Vagina (tissue), 2 donors: ENCODE measurements around the gene TBC1D22A. TPM values are rescaled to one million over a fixed set of nuclear protein-coding genes. Genes with fewer than 3 reads are reported as not detected.

ENCODE experiments used
- DNase-seq, 2 donors: peaks; one replicate each; pipeline ENCODE4 v3.0.0-alpha.2; 2017; ENCODE audit errors: extremely low spot score in 2 of 2
- H3K27ac ChIP-seq: fragments of 200-600 bp; sonication (generic); one replicate; pipeline ENCODE4 v1.5.1; 2019
- H3K27me3 ChIP-seq: fragments of 200-600 bp; sonication (generic); one replicate; pipeline ENCODE4 v1.5.1; 2019
- H3K36me3 ChIP-seq, 2 donors: fragments of 200-600 bp; sonication (generic); one replicate each; pipeline ENCODE4 v1.5.1; 2017 to 2019
- H3K4me1 ChIP-seq: fragments of 200-600 bp; sonication (generic); one replicate; pipeline ENCODE4 v1.5.1; 2019
- H3K4me3 ChIP-seq, 2 donors: fragments of 200-600 bp; sonication (generic); 1 replicate in 1 of 2; 2 replicates in 1 of 2; pipeline ENCODE4 v1.5.1; 2016 to 2019
- H3K9me3 ChIP-seq: fragments of 200-600 bp; sonication (generic); one replicate; pipeline ENCODE4 v1.5.1; 2019
- POLR2A ChIP-seq, 2 donors: fragments of 450-650 bp; IDR thresholded peaks; one replicate each; pipeline ENCODE4 v1.6.1; 2017; ENCODE audit warnings: antibody characterized with exemption in 2 of 2, mild to moderate bottlenecking in 2 of 2, moderate library complexity in 2 of 2
- POLR2AphosphoS5 ChIP-seq, 2 donors: sonication (generic); formaldehyde crosslinking; IDR thresholded peaks; one replicate each; pipeline ENCODE4 v1.9.0; 2017; ENCODE audit warnings: antibody characterized with exemption in 2 of 2, mild to moderate bottlenecking in 2 of 2, low read depth in 1 of 2; ENCODE audit not compliant: insufficient read depth in 1 of 2
- intact Hi-C: fragments of 100-400 bp; cut with DNase I; formaldehyde crosslinking; loops from one replicate; pipeline ENCODE4 v1.15.1; 2023
- total RNA-seq: library from RNA; depleted of rRNA; stranded (reverse); fragments of >200 nt; gene quantifications from one replicate; pipeline ENCODE4 v1.2.3, GENCODE V29; 2016
- TF ChIP-seq, protein P1 (sequence below), 3 experiments: fragments of 450-650 bp in 2 of 3; fragments of 200-600 bp in 1 of 3; sonication (generic) in 1 of 3; IDR thresholded peaks; one replicate each; pipeline ENCODE4 v1.5.1; 2017 to 2019; ENCODE audit warnings: antibody characterized with exemption in 3 of 3, mild to moderate bottlenecking in 2 of 3, moderate library complexity in 2 of 3

Gene TBC1D22A
- total RNA-seq, 1 donor from 2014 or later = 38.3 TPM

DNA sequence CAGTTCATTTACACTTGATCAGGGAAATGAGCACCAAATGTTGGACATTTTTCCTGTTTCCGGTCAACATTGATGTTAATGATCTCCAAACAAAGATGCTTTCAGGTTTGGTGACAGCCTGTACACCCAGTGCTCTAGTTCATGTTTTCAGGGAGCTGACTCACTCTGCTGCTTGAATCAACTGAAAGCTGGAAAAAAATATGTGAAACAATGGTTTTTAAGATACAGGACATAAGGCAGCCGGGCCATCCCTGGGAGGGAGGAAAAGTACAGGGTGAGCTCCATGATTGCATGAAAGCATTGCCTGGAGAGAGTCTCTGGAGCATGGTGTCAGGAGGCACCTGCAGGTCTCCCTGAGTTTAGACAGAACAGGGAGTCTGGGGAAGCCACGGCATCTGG, 259.6 kb downstream of the TBC1D22A start:
- TF ChIP-seq POLR2A (IDR thresholded peaks at IDR 0.05) (no peak), POLR2AphosphoS5 (IDR thresholded peaks at IDR 0.05; ENCODE audit: insufficient read depth in 1 of 2, low read depth in 1 of 2) (no peak)
- TF ChIP-seq, protein P1, sequence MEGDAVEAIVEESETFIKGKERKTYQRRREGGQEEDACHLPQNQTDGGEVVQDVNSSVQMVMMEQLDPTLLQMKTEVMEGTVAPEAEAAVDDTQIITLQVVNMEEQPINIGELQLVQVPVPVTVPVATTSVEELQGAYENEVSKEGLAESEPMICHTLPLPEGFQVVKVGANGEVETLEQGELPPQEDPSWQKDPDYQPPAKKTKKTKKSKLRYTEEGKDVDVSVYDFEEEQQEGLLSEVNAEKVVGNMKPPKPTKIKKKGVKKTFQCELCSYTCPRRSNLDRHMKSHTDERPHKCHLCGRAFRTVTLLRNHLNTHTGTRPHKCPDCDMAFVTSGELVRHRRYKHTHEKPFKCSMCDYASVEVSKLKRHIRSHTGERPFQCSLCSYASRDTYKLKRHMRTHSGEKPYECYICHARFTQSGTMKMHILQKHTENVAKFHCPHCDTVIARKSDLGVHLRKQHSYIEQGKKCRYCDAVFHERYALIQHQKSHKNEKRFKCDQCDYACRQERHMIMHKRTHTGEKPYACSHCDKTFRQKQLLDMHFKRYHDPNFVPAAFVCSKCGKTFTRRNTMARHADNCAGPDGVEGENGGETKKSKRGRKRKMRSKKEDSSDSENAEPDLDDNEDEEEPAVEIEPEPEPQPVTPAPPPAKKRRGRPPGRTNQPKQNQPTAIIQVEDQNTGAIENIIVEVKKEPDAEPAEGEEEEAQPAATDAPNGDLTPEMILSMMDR (IDR thresholded peaks at IDR 0.05) = no peak
- intact Hi-C loops = no loop called here
- Histone ChIP-seq H3K4me3 (no peak overlapping the region), H3K9me3 (no peaks in the 10 kb centered on the region), H3K4me1 (no peaks in the 10 kb centered on the region), H3K27me3 (no peaks in the 10 kb centered on the region), H3K27ac (no peak overlapping the region), H3K36me3 (no peaks in the 10 kb centered on the region)
- no peak for DNase-seq

DNA sequence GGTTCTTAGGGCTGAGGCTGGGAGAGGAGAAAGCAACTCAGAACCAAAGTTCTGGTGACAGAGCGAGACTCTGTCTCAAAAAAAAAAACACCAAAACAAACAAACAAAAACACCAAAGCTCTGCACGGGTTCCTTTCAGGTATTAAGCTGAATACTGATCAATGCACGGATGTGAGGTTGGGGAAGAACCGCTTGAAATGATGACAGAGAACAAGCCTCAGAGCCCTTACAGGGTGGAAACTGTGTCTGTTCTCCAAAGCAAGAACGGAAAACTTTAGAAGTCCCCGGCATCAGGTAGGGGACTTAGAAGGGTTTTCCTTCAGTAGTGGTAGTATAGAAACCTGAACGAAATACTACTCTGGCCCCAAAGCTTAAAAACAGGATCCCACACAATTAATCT, 260.0 kb downstream of the TBC1D22A start:
- H3K27ac ChIP-seq = no peak overlapping the region
- intact Hi-C loops = no loop called here
- no peak overlapping the region for H3K4me3 ChIP-seq
- TF ChIP-seq, protein P1 (IDR thresholded peaks at IDR 0.05) = no peak
- TF ChIP-seq POLR2AphosphoS5 (IDR thresholded peaks at IDR 0.05; ENCODE audit: insufficient read depth in 1 of 2, low read depth in 1 of 2) (no peak), POLR2A (IDR thresholded peaks at IDR 0.05) (no peak)
- DNase-seq = no peak
- no peaks in the 10 kb centered on the region for H3K36me3 ChIP-seq
- H3K9me3 ChIP-seq = no peaks in the 10 kb centered on the region
- H3K4me1 ChIP-seq = no peaks in the 10 kb centered on the region
- H3K27me3 ChIP-seq = no peaks in the 10 kb centered on the region

DNA sequence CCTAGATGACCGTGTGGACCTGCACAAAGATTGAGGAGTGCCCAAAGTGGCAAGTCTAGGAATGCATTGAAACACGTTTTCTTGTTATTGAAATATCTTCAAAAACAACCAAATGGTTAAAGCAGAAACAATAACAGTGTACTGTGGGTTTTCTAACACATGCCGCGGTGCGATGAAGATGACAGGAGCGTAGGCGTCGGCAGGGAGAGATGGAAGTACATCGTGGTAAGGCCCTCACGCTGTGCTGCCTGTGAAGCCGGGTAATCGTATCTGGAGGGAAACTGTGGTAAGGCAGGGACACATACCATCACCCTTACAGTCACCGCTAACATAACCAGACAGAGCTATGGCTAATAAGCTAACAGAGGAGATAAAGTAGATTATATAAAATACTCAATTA, 261.4 kb downstream of the TBC1D22A start:
- TF ChIP-seq, protein P1 (IDR thresholded peaks at IDR 0.05) = no peak
- TF ChIP-seq POLR2AphosphoS5 (IDR thresholded peaks at IDR 0.05; ENCODE audit: insufficient read depth in 1 of 2, low read depth in 1 of 2) (no peak), POLR2A (IDR thresholded peaks at IDR 0.05) (no peak)
- Histone ChIP-seq H3K27ac (no peak overlapping the region), H3K4me1 (no peaks in the 10 kb centered on the region), H3K27me3 (no peaks in the 10 kb centered on the region), H3K36me3 (no peaks in the 10 kb centered on the region), H3K4me3 (no peak overlapping the region), H3K9me3 (no peaks in the 10 kb centered on the region)
- intact Hi-C loops = no loop called here
- no peak for DNase-seq

DNA sequence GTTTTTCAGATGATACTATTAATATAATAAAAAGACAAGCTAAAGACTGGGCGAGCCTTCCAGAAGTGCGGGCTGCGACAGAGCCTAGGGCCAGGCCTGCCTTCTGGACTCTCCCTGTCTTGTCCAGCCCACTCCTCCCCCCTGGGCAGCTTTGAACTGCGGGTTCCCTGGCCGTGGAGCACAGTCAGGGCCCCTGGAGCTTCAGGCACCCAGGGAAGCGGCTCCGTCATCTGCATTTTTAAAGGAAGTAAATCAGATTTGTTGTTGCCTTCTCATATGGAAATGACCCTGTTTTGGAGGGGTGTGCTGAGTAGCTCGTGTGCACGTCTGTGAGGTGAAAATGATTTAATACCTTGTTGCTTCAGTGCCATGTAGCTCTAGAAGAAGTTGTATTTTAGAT, 265.3 kb downstream of the TBC1D22A start:
- H3K27me3 ChIP-seq = no peaks in the 10 kb centered on the region
- intact Hi-C loops = no loop called here
- H3K36me3 ChIP-seq = no peaks in the 10 kb centered on the region
- TF ChIP-seq, protein P1 (IDR thresholded peaks at IDR 0.05) = no peak
- TF ChIP-seq POLR2A (IDR thresholded peaks at IDR 0.05) (no peak), POLR2AphosphoS5 (IDR thresholded peaks at IDR 0.05; ENCODE audit: insufficient read depth in 1 of 2, low read depth in 1 of 2) (no peak)
- H3K4me1 ChIP-seq = peaks cover 37% of the 10 kb centered on the region
- no peak overlapping the region for H3K27ac ChIP-seq
- no peak overlapping the region for H3K4me3 ChIP-seq
- no peaks in the 10 kb centered on the region for H3K9me3 ChIP-seq
- DNase-seq = no peak

DNA sequence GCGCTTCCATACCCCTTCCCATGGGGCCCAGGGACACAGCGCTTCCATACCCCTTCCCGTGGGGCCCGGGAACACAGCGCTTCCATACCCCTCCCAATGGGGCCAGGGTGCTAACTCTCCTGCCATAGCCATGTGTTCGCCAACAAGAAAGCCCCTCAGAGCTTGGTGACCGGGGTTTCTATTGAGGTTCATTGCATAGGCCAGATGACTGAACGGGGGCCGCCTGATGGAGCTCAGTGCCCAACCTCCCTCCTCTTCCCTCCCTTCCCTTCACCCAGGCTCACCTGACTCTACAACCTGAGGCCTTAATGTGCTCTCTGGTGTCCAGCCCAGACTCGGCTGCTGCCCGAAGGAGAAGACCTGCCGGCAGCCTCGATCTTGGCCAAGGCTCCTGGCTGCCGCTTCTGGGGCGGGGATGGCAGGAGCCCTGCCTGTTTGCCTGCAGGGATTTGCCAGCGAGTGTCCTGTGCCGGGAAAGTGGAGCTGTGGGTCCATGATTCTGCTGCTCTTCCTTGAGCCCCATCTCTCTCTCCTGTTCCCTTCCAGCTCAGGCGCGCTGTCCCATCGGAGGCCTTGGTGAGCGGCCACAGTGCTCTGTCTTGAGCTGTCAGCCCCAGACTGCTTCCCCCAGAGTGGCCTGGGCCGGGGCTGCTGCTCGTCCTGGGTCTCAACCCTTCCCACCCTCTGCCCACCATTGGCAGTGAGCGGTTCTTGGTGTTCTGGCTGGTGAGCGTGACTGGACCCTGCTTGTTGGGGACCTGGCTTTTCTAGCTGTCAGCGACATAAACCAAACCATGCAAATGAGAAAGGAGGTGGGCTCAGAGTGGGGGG, 267.0 kb downstream of the TBC1D22A start:
- TF ChIP-seq POLR2AphosphoS5 (IDR thresholded peaks at IDR 0.05; ENCODE audit: insufficient read depth in 1 of 2, low read depth in 1 of 2) (no peak), POLR2A (IDR thresholded peaks at IDR 0.05) (no peak)
- TF ChIP-seq, protein P1 (IDR thresholded peaks at IDR 0.05) = no peak
- no peak overlapping the region for H3K4me3 ChIP-seq
- intact Hi-C loops = no loop called here
- H3K27me3 ChIP-seq = no peaks in the 10 kb centered on the region
- H3K27ac ChIP-seq = peak overlapping the region; percentile 74
- H3K36me3 ChIP-seq = no peaks in the 10 kb centered on the region
- DNase-seq = no peak
- no peaks in the 10 kb centered on the region for H3K9me3 ChIP-seq
- H3K4me1 ChIP-seq = peaks cover 50% of the 10 kb centered on the region
